GM21447 (cell line): ENCODE data around the gene JADE2.

ENCODE experiments used
- ATAC-seq: cut with Tn5 transposase; IDR thresholded peaks from one replicate; pipeline ENCODE4 v1.9.1; 2021; ENCODE audit not compliant: unreplicated experiment

JADE2 gene

GRCh38 chr5:134568337-134568700 is 42.8 kb downstream of the JADE2 start:
- ATAC-seq = no peak

- no peak for ATAC-seq
Observed at GRCh38 chr5:134568761-134569695, 43.6 kb downstream of the JADE2 start.

GRCh38 chr5:134569758-134570364 is 44.4 kb downstream of the JADE2 start:
- no peak for ATAC-seq

- ATAC-seq = no peak
Observed at GRCh38 chr5:134570365-134570758, 44.9 kb downstream of the JADE2 start.

GRCh38 chr5:134570886-134571285 is 45.4 kb downstream of the JADE2 start:
- ATAC-seq = no peak

- ATAC-seq = no peak
Observed at GRCh38 chr5:134571693-134572405, 46.4 kb downstream of the JADE2 start.

- no peak for ATAC-seq
Observed at GRCh38 chr5:134572811-134573210, 47.3 kb downstream of the JADE2 start.

- no peak for ATAC-seq
Observed at GRCh38 chr5:134574521-134574920, 49.1 kb downstream of the JADE2 start.

GRCh38 chr5:134575316-134575715 is 49.8 kb downstream of the JADE2 start:
- no peak for ATAC-seq

GRCh38 chr5:134576386-134577021 is 51.0 kb downstream of the JADE2 start:
- ATAC-seq = no peak

- no peak for ATAC-seq
Observed at GRCh38 chr5:134577022-134577795, 51.7 kb downstream of the JADE2 start.

GRCh38 chr5:134577796-134578577 is 52.5 kb downstream of the JADE2 start:
- no peak for ATAC-seq

GRCh38 chr5:134578578-134579283 is 53.3 kb downstream of the JADE2 start:
- ATAC-seq = no peak

- no peak for ATAC-seq
Observed at GRCh38 chr5:134579284-134579771, 53.9 kb downstream of the JADE2 start.

- ATAC-seq = no peak
Observed at GRCh38 chr5:134580001-134580460, 54.6 kb downstream of the JADE2 start.

- ATAC-seq = no peak
Observed at GRCh38 chr5:134581241-134581981, 55.9 kb downstream of the JADE2 start.

GRCh38 chr5:134582281-134582680 is 56.8 kb downstream of the JADE2 start:
- no peak for ATAC-seq

- ATAC-seq = no peak
Observed at GRCh38 chr5:134582941-134583340, 57.5 kb downstream of the JADE2 start.
